T-helper 2 cell treated with Interferon-gamma antibody and Interleukin-4, amounts not matched to agents 5 μg/mL and 100 μg/mL, for 36 hours (primary cell): Measurements from ENCODE around the gene LMNA.
A peak's percentile ranks its signal among the peaks of the same experiment; 100 is the strongest.

Experiments used
- DNase-seq: peaks from one replicate; pipeline ENCODE4 v3.0.0; 2021; ENCODE audit warnings: low spot score
- H3K27ac Mint-ChIP-seq: one replicate; pipeline ENCODE4 v1.8.0; 2021; ENCODE audit warnings: mild to moderate bottlenecking, mixed read lengths
- H3K27me3 Mint-ChIP-seq: one replicate; pipeline ENCODE4 v1.8.0; 2021; ENCODE audit warnings: low read depth, mixed read lengths
- H3K36me3 Mint-ChIP-seq: one replicate; pipeline ENCODE4 v1.8.0; 2021; ENCODE audit warnings: low read depth, mixed read lengths
- H3K4me1 Mint-ChIP-seq: one replicate; pipeline ENCODE4 v1.8.0; 2021; ENCODE audit warnings: low read depth, mixed read lengths
- H3K4me3 Mint-ChIP-seq: one replicate; pipeline ENCODE4 v1.8.0; 2022; ENCODE audit warnings: mild to moderate bottlenecking, moderate library complexity, mixed read lengths
- H3K9me3 Mint-ChIP-seq: one replicate; pipeline ENCODE4 v1.8.0; 2021; ENCODE audit warnings: mixed read lengths

The LMNA gene

DNA sequence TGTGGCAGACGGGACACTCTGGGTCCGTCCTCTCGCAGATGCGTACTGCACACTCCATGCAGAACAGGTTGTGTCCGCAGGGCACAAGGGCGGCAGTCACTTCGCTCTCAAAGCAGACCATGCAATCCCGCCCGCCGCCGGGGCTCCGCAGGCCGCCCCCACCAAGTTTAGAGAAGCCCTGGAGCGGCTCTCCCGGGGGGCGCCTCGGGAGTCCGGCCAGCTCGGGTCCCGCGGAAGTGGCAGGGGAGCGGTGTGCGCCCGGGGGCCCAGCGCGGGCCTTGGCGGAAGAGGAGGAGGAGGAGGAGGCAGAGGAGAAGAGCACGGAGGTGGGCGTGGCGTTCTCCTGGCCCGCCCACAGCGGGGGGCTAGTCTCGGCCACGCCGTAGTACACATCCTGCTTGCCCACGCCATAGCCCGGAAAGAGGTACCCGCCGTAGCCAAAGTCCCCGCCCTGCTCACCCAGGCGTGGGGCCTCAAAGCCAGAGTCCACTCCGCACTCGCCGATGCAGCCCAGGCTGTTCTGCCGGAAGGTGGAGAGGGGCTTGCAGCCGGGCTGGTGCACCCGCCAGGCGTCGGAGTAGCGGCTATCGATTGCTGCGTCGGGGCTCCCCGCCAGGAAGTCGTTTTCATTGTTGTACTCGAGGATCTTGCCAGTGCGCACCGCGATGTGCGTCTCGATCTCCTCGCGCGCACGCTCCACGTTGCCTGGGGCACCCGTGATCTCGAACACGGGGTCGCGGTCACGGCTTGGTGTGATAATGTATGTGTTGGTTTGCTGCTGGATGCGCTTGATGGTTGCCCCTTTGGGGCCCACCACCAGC, 37.7 kb upstream of the LMNA start:
- H3K9me3 Mint-ChIP-seq, result no peaks in the 10 kb centered on the region
- H3K27me3 Mint-ChIP-seq, result peaks cover 33% of the 10 kb centered on the region
- DNase-seq, result no peak
- no peak overlapping the region for H3K27ac Mint-ChIP-seq
- H3K4me3 Mint-ChIP-seq, result no peak overlapping the region
- peaks cover 1% of the 10 kb centered on the region for H3K4me1 Mint-ChIP-seq
- H3K36me3 Mint-ChIP-seq, result no peaks in the 10 kb centered on the region

DNA sequence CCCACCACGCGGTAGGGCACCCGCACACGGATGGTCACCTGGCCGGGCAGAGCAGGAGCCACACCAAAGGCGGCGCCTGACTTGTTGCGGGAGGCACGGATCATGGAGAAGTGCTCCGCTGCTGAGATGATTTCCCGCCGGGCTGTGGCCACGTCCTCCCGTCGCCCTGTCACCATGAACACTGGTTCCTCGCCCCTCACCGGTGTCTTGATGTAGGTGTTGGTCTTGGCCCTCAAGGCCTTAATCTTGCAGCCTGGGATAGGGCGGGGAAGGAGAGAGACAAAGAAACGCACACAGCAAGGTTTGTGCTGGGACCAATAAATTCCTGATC, 37.1 kb upstream of the LMNA start:
- no peak overlapping the region for H3K27ac Mint-ChIP-seq
- no peaks in the 10 kb centered on the region for H3K9me3 Mint-ChIP-seq
- H3K4me3 Mint-ChIP-seq, result no peak overlapping the region
- DNase-seq, result no peak
- peaks cover 1% of the 10 kb centered on the region for H3K4me1 Mint-ChIP-seq
- no peaks in the 10 kb centered on the region for H3K36me3 Mint-ChIP-seq
- H3K27me3 Mint-ChIP-seq, result peaks cover 32% of the 10 kb centered on the region

DNA sequence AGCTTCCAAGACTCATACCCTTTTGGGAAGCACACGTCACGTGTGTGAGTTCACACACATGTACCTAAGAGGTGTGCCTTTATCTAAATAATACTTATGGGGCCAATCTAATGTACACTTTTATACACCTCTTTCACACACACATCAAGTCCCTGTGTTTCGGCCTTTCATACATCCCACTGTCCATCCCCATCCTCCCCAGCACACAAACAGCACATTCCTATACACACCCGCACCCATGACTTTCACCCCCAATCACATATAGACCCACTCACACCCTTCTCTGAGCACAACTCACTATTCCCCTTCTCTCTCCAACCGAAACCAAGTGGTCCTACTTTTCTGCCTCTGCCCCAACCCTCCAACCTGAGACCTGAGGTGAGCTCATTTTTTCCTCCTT, 35.8 kb upstream of the LMNA start:
- Mint-ChIP-seq H3K27ac (no peak overlapping the region), H3K4me3 (no peak overlapping the region), H3K9me3 (no peaks in the 10 kb centered on the region), H3K4me1 (peaks cover 2% of the 10 kb centered on the region), H3K36me3 (no peaks in the 10 kb centered on the region), H3K27me3 (peaks cover 37% of the 10 kb centered on the region)
- no peak for DNase-seq

DNA sequence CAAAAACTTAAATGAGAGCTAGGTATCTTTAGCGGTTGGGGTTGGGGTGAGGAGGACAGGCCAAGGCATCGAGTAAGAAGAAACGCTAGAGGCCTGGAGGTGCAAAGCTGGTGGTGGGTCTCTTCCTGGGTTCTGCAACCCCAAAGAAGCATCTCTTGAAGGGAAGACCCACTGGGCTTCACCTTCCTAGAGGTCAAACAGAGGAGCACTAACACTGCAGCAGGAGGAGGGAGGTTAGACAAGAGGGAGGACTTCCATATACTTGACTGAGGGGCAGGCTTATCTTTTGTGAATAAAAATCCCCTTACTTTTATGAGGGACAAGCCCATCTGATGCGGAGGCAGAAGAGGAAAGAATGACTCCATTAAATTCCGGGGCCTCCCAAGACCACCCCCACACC, 34.7 kb upstream of the LMNA start:
- Mint-ChIP-seq H3K27me3 (peaks cover 48% of the 10 kb centered on the region), H3K27ac (no peak overlapping the region), H3K4me3 (no peak overlapping the region), H3K36me3 (no peaks in the 10 kb centered on the region), H3K9me3 (no peaks in the 10 kb centered on the region), H3K4me1 (peaks cover 2% of the 10 kb centered on the region)
- DNase-seq, result no peak

DNA sequence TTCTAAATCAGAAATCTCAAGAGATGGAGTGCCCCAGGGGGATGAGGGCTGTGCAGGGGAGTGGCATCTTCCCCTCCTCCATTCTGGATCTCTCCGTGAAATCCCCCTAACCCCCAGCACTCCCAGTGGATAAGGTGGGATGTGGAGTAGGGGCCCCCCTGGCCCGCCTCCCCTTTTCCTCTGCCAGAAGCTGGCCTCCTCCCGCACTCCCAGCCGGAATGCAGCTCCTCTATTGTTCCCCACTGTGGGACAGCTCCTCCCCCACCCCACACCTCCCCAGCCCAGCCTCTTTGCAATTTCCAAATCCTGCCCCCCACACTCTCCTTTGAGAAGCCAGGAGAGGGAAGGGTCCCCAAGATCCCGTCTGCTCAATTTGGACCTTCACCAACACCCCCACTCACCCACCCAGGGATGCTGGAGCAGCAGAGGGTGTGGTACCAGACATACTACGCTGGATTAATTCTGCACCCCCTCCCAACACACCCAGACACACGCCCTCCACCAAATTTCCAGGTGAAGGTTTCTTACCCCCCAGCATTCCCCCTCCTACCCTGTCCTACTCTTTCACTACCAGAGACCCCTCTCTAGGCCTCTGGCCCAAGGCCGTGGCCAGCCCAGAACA, 34.2 kb upstream of the LMNA start:
- peaks cover 2% of the 10 kb centered on the region for H3K4me1 Mint-ChIP-seq
- no peaks in the 10 kb centered on the region for H3K36me3 Mint-ChIP-seq
- no peak for DNase-seq
- peak overlapping the region; percentile 53 for H3K4me3 Mint-ChIP-seq
- no peaks in the 10 kb centered on the region for H3K9me3 Mint-ChIP-seq
- H3K27ac Mint-ChIP-seq, result no peak overlapping the region
- peaks cover 54% of the 10 kb centered on the region for H3K27me3 Mint-ChIP-seq

DNA sequence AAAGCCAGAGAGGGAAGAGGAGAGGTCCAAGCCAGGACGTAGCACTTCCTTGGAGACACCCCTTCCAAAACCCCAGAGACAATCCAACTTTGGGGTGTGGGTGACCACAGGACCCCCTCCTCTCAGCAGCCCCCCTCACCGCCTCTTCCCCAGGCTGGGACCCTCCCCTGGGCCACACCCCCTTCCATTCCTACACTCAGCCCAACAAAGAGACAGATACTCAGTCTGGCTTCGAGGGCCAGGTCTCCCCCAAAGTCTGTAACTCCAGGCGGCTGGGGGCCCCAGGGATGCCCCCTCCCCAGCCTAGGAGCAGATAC, 33.7 kb upstream of the LMNA start:
- peak overlapping the region; percentile 53 for H3K4me3 Mint-ChIP-seq
- H3K27me3 Mint-ChIP-seq, result peaks cover 56% of the 10 kb centered on the region
- no peak for DNase-seq
- no peaks in the 10 kb centered on the region for H3K9me3 Mint-ChIP-seq
- no peaks in the 10 kb centered on the region for H3K36me3 Mint-ChIP-seq
- no peak overlapping the region for H3K27ac Mint-ChIP-seq
- H3K4me1 Mint-ChIP-seq, result peaks cover 2% of the 10 kb centered on the region

DNA sequence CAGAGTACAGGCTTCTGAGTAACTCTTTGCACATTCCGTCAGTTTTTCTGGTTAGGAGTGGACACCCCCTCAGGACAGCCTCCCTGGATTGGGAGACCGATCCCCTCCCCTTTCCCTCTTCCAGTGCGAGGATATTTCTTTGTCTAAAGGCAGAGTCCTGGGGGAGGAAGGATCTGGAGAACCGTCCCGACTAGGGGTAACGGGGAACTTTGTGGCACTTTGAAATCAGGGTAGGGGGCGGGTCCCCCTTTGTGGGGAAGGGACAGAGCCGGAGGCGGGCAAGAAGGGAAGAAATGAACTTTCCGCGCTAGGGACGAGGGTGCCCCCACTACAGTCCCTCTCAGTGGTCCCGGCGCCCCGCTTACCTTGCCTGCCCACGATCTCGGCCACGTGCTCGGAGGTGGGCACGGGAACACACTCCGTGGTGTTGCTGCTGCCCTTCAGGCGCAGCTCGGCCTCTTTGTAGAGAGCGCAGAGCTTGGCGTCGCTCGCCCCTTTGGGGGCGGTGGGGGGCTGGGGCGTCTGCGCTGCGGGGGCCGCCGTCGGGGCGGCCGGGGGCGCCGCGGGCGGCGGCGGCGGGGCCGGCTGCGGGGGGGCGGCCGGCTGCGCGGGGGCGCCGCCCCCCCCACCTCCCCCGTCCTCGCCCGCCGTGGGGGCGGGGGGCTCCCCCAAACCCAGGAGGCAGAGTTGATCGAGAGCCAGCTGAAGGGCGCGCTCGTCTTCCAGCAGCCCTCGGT, 33.2 kb upstream of the LMNA start:
- H3K36me3 Mint-ChIP-seq, result no peaks in the 10 kb centered on the region
- H3K27me3 Mint-ChIP-seq, result peaks cover 60% of the 10 kb centered on the region
- H3K4me3 Mint-ChIP-seq, result peak overlapping the region; percentile 82
- H3K9me3 Mint-ChIP-seq, result no peaks in the 10 kb centered on the region
- H3K27ac Mint-ChIP-seq, result no peak overlapping the region
- DNase-seq, result no peak
- peaks cover 2% of the 10 kb centered on the region for H3K4me1 Mint-ChIP-seq

DNA sequence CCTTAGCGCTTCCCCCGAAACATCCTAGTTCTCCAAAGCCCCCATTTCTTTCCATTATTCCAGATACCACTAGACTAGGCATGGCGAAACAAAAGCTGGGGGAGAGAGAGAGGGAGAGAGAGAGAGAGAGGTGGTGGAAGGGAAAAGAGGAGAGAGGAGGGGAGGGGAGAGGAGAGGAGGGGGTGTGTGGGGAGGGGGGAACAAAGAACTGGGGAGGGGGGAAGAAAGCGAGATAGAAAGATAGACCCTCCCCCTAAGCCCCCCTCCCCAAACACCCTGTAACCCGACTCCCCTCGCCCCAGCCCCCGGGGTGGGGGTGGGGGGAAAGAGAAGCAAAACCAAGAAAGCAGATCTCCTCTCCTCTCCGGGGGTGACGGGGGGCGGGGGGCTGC, 32.6 kb upstream of the LMNA start:
- H3K27ac Mint-ChIP-seq, result no peak overlapping the region
- H3K27me3 Mint-ChIP-seq, result peaks cover 63% of the 10 kb centered on the region
- no peak for DNase-seq
- no peaks in the 10 kb centered on the region for H3K36me3 Mint-ChIP-seq
- H3K9me3 Mint-ChIP-seq, result no peaks in the 10 kb centered on the region
- H3K4me1 Mint-ChIP-seq, result peaks cover 2% of the 10 kb centered on the region
- H3K4me3 Mint-ChIP-seq, result peak overlapping the region; percentile 82

DNA sequence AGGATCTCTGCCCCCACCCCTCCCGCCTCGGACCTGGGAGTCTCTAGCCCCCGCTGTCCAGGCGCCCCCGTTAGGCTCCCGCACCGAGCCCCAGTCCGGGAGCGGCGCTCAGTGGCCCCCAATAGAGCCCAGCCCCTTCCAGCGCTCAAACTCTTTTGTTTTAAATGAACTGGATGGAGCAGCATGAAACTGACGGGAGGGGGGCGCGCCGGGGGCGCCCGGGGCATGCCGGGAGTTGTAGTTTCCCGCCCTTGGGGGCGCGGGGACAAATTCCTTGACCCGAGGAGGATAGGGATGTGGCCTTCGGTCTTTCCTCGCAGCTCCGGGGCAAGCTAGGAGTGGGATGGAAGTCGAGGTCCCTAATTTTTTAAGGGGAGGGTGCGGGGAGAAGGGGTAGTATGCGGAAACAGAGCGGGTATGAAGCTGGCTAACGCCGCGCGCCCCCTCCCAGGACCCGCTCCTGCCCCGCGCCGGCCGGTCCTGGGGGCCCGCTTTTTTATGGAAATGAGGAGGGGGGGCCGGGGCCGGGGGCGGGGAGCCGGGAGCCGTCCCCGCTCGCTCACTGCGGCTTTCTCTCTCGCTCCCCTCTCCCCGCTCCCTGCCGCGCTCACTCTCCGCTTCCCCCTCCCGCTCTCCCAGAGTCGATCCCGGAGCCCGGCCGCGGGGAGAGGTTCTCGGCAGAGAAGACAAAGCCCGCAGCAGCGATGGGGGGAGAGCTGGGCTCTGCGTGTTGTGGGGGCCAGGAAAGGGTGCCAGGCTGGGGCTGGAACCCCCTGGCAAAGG, 32.0 kb upstream of the LMNA start, which contains the start of gene MEX3A:
TSS of gene MEX3A (minus strand) at position 157 of the 783 bp plus-strand sequence. CDS start 467 bp downstream, outside the sequence.
- peak within 1 kb of the TSS; percentile 82 for H3K4me3 Mint-ChIP-seq
- H3K27me3 Mint-ChIP-seq, result peaks cover 69% of the 10 kb centered on the region
- peaks cover 2% of the 10 kb centered on the region for H3K4me1 Mint-ChIP-seq
- peak; percentile 63 for DNase-seq
- no peak within 1 kb of the TSS for H3K27ac Mint-ChIP-seq
- no peaks in the 10 kb centered on the region for H3K36me3 Mint-ChIP-seq
- H3K9me3 Mint-ChIP-seq, result no peaks in the 10 kb centered on the region

DNA sequence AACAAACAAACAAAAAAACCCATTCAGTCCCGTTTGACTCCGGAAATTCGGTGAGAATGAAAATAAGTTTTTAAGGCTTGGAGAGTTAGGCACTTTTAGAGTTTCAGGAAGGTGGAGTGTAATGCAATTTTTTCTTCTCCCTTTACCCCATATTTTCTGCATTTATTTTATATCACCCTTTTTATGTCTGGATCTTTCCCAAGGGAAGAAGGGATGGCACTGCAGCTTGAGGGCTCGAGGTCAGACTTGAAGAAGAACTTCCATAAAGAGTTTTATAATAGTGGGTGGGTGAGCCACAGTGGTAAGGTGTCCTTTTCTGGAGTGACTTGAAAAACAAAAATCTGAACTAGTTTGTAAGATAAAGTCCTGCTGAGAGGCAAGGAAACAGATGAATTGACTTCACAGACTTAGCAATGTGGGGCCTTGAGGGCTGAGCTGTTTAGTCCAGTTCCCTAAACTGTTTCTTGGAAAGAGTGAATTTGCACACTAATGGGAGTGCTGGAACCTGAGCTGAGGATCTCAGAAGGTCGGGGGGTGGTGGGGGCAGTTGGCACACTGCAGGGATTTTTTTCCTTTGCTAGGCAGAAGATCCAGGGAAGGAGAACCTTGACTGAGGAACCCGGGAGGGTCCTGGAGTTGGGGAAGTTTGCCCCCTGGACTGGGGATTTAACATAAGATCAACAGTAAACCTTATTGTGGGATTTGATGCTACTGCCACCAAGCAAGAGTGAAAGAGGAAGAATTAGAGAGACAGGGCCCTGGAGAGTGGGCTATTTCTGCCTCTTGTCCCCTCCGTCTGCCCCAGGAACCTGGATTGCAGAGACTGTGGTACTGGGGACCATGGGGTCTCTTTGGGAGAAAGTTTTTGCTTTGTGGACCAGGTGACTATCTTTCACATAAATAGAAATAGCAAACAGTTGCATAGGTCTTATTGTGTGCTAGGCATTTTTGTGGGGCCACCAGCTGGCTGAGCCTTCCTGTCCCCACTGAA, 30.4 kb upstream of the LMNA start:
- H3K27ac Mint-ChIP-seq, result no peak overlapping the region
- H3K4me3 Mint-ChIP-seq, result peak overlapping the region; percentile 78
- H3K4me1 Mint-ChIP-seq, result peaks cover 2% of the 10 kb centered on the region
- H3K9me3 Mint-ChIP-seq, result no peaks in the 10 kb centered on the region
- DNase-seq, result no peak
- H3K36me3 Mint-ChIP-seq, result no peaks in the 10 kb centered on the region
- peaks cover 59% of the 10 kb centered on the region for H3K27me3 Mint-ChIP-seq

DNA sequence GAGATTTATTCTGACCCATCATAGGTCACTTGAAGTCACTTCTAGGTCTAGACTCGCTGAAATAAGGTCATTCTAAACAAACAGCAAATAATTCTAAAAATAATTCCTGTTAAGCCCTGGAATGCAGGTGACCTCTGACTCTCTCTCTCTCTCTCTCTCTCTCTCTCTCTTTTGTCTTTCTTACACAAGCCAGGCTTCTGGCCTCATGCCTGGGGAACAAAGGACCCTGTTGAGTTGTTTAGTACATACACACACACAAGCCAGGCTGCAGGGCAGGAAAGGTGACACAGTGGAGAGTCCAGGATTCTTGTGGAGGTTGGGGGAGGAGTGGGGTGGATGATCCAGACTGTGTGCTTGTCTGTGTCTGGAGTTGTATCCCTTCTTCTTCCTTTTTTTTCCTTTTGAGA, 28.3 kb upstream of the LMNA start:
- Mint-ChIP-seq H3K9me3 (no peaks in the 10 kb centered on the region), H3K4me3 (no peak overlapping the region), H3K27ac (no peak overlapping the region), H3K4me1 (peaks cover 9% of the 10 kb centered on the region), H3K36me3 (no peaks in the 10 kb centered on the region), H3K27me3 (peaks cover 46% of the 10 kb centered on the region)
- DNase-seq, result no peak

DNA sequence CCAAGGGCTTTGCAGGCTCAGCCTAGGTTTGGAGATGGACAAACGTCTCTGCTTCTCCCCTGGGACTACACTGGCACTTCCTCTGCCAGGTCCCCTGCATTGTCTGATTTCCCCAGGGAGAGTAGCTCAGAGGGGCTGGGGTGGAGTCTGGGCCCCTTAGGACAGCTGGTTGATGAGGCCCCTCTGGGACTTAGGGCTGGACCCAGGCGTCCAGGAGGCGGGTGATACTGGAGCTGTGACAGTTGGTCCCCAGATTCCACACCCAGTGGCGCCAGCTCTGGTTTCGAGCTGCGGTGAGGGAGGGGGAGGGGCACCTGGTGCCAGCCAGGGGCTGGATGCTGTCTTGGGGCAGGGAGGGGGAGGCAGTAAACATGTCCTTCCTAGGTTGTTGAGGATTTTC, 24.8 kb upstream of the LMNA start:
- Mint-ChIP-seq H3K27ac (no peak overlapping the region), H3K36me3 (no peaks in the 10 kb centered on the region), H3K4me3 (no peak overlapping the region), H3K9me3 (no peaks in the 10 kb centered on the region), H3K4me1 (peaks cover 6% of the 10 kb centered on the region), H3K27me3 (peaks cover 27% of the 10 kb centered on the region)
- no peak for DNase-seq
